ENCODE data around the gene RETREG1.

Gene RETREG1

DNA sequence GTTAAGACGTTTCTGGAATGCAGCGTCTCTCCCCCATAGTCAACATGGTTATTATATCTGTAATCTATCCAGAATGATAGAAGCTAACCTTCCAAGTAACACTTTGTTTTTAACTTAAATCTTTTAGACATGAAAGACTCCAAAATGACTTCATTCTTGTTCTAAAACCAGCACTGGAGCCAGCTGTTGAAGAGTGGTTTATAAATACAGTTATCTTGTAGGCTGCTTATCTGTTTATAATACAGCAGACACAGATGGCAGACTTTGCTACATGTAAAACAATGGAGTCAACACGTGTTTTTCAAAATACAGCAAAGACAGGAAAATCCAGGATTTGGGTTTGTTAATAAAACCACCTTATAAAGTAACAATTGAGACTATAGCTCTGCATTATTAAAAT lies 48.8 kb upstream of the RETREG1 start:
- H3K9me3 ChIP-seq (ENCODE audit: control insufficient read depth, insufficient read depth, low read depth, low read length), result no peaks in the 10 kb centered on the region
- no peak overlapping the region for H3K4me3 ChIP-seq (ENCODE audit: low read depth, low read length)
- CTCF ChIA-PET, result interaction anchor here (0.6 to 2.9 kb wide), 7 partner anchors 11 to 524 kb away, joined by 3 to 20 read pairs (median 4); no protein-coding TSS in a partner anchor
- H3K27ac ChIP-seq (ENCODE audit: extremely low read depth, low read depth, low read length), result no peak overlapping the region
- no peaks in the 10 kb centered on the region for H3K4me1 ChIP-seq (ENCODE audit: control insufficient read depth, insufficient read depth, low read length)
- TF ChIP-seq ZNF416 (tag by site-specific recombination; IDR thresholded peaks at IDR 0.05), result no peak
- TF ChIP-seq, protein P1, sequence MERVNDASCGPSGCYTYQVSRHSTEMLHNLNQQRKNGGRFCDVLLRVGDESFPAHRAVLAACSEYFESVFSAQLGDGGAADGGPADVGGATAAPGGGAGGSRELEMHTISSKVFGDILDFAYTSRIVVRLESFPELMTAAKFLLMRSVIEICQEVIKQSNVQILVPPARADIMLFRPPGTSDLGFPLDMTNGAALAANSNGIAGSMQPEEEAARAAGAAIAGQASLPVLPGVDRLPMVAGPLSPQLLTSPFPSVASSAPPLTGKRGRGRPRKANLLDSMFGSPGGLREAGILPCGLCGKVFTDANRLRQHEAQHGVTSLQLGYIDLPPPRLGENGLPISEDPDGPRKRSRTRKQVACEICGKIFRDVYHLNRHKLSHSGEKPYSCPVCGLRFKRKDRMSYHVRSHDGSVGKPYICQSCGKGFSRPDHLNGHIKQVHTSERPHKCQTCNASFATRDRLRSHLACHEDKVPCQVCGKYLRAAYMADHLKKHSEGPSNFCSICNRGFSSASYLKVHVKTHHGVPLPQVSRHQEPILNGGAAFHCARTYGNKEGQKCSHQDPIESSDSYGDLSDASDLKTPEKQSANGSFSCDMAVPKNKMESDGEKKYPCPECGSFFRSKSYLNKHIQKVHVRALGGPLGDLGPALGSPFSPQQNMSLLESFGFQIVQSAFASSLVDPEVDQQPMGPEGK (tag by site-specific recombination; IDR thresholded peaks at IDR 0.05), result no peak
- no peak for TF ChIP-seq ZNF776 (tag by site-specific recombination; IDR thresholded peaks at IDR 0.05; ENCODE audit: borderline replicate concordance)
- no peak for TF ChIP-seq ZXDB (tag by site-specific recombination; IDR thresholded peaks at IDR 0.05)
- TF ChIP-seq, protein P2, sequence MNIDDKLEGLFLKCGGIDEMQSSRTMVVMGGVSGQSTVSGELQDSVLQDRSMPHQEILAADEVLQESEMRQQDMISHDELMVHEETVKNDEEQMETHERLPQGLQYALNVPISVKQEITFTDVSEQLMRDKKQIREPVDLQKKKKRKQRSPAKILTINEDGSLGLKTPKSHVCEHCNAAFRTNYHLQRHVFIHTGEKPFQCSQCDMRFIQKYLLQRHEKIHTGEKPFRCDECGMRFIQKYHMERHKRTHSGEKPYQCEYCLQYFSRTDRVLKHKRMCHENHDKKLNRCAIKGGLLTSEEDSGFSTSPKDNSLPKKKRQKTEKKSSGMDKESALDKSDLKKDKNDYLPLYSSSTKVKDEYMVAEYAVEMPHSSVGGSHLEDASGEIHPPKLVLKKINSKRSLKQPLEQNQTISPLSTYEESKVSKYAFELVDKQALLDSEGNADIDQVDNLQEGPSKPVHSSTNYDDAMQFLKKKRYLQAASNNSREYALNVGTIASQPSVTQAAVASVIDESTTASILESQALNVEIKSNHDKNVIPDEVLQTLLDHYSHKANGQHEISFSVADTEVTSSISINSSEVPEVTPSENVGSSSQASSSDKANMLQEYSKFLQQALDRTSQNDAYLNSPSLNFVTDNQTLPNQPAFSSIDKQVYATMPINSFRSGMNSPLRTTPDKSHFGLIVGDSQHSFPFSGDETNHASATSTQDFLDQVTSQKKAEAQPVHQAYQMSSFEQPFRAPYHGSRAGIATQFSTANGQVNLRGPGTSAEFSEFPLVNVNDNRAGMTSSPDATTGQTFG (tag by site-specific recombination; IDR thresholded peaks at IDR 0.05; ENCODE audit: borderline replicate concordance), result no peak
- TF ChIP-seq ZNF223 (tag by site-specific recombination; IDR thresholded peaks at IDR 0.05), result no peak
- TF ChIP-seq ZNF843 (tag by site-specific recombination; IDR thresholded peaks at IDR 0.05), result no peak
- TF ChIP-seq ZNF560 (tag by site-specific recombination; IDR thresholded peaks at IDR 0.05; ENCODE audit: borderline replicate concordance), result no peak
- no peak for TF ChIP-seq SP3 (tag by site-specific recombination; IDR thresholded peaks at IDR 0.05)
- TF ChIP-seq ZNF600 (tag by site-specific recombination; IDR thresholded peaks at IDR 0.05), result no peak
- TF ChIP-seq ZNF677 (tag by site-specific recombination; IDR thresholded peaks at IDR 0.05), result no peak
- no peak for TF ChIP-seq ZBTB7A (tag by site-specific recombination; IDR thresholded peaks at IDR 0.05; ENCODE audit: low read depth)
- TF ChIP-seq ZNF239 (tag by site-specific recombination; IDR thresholded peaks at IDR 0.05), result no peak
- POLR2A ChIA-PET, result interaction anchor here (0.5 kb wide), 1 partner anchor 155 kb away, joined by 3 read pairs; no protein-coding TSS in a partner anchor
- peaks cover 14 to 46% of the 10 kb centered on the region in 2 experiments for H3K36me3 ChIP-seq (ENCODE audit: control insufficient read depth in 2 of 2, insufficient read depth in 1 of 2, low read length in 2 of 2)

DNA sequence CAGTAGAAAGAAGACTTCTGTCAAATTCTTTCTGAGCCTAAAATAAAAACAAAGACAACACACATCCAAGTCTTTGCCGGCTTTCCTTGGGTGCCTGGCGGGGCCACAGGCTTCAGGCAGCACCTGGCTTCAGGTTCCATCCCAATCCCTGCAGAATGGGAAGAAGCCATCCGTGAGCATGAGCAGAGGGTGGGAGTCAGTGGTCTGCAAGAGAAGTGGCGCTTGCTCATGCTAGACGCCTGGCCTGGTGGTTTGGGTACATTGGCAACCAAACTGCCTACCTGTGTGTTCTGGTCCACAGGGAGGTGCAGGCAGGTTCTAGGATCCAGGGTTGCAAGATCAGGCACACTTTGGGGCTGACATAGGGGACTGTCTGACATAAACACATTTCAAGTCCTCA lies 47.6 kb upstream of the RETREG1 start:
- TF ChIP-seq ZNF335 (tag by site-specific recombination; conservative IDR thresholded peaks at IDR 0.05), result no peak
- TF ChIP-seq ZNF544 (tag by site-specific recombination; IDR thresholded peaks at IDR 0.05), result no peak
- TF ChIP-seq, protein P3, sequence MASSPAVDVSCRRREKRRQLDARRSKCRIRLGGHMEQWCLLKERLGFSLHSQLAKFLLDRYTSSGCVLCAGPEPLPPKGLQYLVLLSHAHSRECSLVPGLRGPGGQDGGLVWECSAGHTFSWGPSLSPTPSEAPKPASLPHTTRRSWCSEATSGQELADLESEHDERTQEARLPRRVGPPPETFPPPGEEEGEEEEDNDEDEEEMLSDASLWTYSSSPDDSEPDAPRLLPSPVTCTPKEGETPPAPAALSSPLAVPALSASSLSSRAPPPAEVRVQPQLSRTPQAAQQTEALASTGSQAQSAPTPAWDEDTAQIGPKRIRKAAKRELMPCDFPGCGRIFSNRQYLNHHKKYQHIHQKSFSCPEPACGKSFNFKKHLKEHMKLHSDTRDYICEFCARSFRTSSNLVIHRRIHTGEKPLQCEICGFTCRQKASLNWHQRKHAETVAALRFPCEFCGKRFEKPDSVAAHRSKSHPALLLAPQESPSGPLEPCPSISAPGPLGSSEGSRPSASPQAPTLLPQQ (tag by site-specific recombination; IDR thresholded peaks at IDR 0.05), result no peak
- no peak for TF ChIP-seq ZEB2 (tag by site-specific recombination; IDR thresholded peaks at IDR 0.05)
- ChIA-PET POLR2A (interaction anchor here (0.6 kb wide), 1 partner anchor 440 kb away, joined by 6 read pairs; no protein-coding TSS in a partner anchor), CTCF (interaction anchor here (0.9 kb wide), 1 partner anchor 504 kb away, joined by 4 read pairs; no protein-coding TSS in a partner anchor)
- Histone ChIP-seq H3K4me1 (ENCODE audit: control insufficient read depth, insufficient read depth, low read length) (no peaks in the 10 kb centered on the region), H3K9me3 (ENCODE audit: control insufficient read depth, insufficient read depth, low read depth, low read length) (no peaks in the 10 kb centered on the region), H3K36me3 (ENCODE audit: control insufficient read depth in 2 of 2, insufficient read depth in 1 of 2, low read length in 2 of 2) (peaks cover 11 to 41% of the 10 kb centered on the region in 2 experiments), H3K27ac (ENCODE audit: extremely low read depth, low read depth, low read length) (no peak overlapping the region), H3K4me3 (ENCODE audit: low read depth, low read length) (no peak overlapping the region)
